ENCODE measurements around the gene ATG12. TPM values are rescaled to one million over a fixed set of nuclear protein-coding genes. Genes with fewer than 3 reads are reported as not detected.

ATG12 gene
- total and polyA plus RNA-seq, 2 of the 8 experiments (the other 6 are each of a cell fraction or from before 2014, with no cell fraction given), result 23.8 to 49.3 TPM

DNA sequence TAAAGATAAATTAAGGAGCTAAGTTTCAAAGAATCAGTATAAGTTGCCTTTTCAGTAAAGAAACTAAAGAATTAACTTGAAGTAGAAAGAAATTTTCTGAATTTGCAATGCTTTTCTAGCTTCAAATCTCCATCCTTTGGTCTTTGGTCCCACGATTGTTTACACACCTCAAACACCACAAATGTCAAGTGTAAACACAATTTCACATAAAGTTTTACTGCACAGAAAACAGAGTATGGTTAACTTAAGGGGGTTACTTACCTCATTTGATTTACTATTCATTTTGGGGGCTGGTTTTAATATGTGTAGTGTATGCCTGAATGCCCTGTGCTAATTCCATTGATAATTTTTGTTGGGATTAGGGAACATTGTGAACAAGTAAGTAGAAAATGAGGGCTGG is 29.0 kb downstream of the ATG12 start (continued):
- TF ChIP-seq TAF7 (optimal IDR thresholded peaks at IDR 0.05; ENCODE audit: borderline replicate concordance, low read depth, low read length) (no peak), CREB1 (IDR thresholded peaks at IDR 0.05) (no peak), EP300 (IDR thresholded peaks at IDR 0.05; ENCODE audit: borderline replicate concordance in 1 of 2, low read depth in 2 of 2, low read length in 2 of 2) (no peak), SRF (IDR thresholded peaks at IDR 0.05; ENCODE audit: low read depth, low read length) (no peak), TEAD4 (IDR thresholded peaks at IDR 0.05; ENCODE audit: low read depth, low read length) (no peak), CHD1 (IDR thresholded peaks at IDR 0.05; ENCODE audit: low read depth, low read length) (no peak), BRCA1 (IDR thresholded peaks at IDR 0.05; ENCODE audit: low read depth, low read length) (no peak), SUZ12 (IDR thresholded peaks at IDR 0.05; ENCODE audit: low read length) (no peak), POLR2A (IDR thresholded peaks at IDR 0.05; ENCODE audit: control extremely low read depth in 1 of 2, low read depth in 2 of 2, low read length in 2 of 2) (no peak), JUN (IDR thresholded peaks at IDR 0.05; ENCODE audit: low read depth, low read length) (no peak), SIRT6 (IDR thresholded peaks at IDR 0.05; ENCODE audit: low read length) (no peak)
